NCI-H2196 treated with DMSO at 0.1 percent for 48 hours (cell line): ENCODE results near the gene GRIN2C.

Source experiments
- DNase-seq: peaks from one replicate; lab custom pipeline; 2025; ENCODE audit not compliant: unreplicated experiment; lab: John Stamatoyannopoulos, UW

Gene GRIN2C

GRCh38 chr17:74850310-74850709, 9.4 kb downstream of the GRIN2C start:
- no peak for DNase-seq

DNA sequence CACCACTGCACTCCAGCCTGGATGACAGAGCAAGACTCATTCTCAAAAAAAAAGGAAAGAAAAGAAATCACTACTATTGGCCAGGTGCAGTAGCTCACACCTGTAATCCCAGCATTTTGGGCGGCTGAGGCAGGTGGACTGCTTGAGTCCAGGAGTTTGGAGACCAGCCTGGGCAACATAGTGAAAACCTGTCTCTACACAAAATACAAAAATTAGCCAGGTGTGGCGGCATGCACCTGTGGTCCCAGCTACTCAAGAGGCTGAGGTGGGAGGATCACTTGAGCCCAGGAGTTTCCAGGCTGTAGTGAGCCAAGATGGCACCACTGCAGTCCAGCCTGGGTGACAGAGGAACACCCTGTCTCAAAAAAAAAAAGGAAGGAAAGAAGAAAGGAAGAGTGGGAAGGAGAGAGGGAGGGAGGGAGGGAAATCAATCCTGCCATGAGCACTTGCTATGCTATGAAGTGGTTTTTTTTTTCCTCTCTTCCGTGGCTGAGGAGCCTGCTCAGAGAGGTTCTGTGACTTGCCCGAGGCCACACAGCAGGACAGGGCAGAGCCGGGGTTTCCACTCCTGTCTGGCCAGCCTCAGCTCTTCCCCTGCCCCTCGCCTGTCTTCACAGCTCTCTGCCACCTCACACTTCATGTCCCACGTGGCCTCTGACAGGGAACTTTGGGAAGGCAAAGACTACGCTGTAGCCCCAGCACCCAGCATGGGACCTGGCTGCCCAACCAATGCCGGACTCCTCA, 10.9 kb downstream of the GRIN2C start:
- DNase-seq = no peak

DNA sequence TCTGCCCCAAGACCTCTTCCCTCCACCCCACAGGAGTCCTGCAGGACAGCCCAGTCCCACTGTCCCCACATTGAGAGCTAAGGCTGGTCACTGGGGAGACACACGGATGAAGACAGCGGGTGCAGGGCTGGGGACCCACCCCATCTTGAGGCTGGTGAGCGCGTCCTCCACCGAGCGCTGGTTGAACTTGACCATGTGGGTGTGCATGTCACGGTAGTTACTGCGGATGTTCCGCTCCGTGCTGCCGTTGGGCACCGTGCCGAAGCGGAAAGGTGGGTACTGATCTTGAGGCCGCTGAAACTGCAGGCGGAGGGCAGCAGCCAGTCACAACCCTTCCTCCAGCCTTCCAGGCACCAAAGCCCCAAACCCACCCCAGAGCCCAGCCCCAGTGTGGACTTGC, 13.1 kb downstream of the GRIN2C start:
- DNase-seq = no peak

- DNase-seq = no peak
These were observed 16.4 kb downstream of the GRIN2C start for GRCh38 chr17:74843352-74843627.

DNA sequence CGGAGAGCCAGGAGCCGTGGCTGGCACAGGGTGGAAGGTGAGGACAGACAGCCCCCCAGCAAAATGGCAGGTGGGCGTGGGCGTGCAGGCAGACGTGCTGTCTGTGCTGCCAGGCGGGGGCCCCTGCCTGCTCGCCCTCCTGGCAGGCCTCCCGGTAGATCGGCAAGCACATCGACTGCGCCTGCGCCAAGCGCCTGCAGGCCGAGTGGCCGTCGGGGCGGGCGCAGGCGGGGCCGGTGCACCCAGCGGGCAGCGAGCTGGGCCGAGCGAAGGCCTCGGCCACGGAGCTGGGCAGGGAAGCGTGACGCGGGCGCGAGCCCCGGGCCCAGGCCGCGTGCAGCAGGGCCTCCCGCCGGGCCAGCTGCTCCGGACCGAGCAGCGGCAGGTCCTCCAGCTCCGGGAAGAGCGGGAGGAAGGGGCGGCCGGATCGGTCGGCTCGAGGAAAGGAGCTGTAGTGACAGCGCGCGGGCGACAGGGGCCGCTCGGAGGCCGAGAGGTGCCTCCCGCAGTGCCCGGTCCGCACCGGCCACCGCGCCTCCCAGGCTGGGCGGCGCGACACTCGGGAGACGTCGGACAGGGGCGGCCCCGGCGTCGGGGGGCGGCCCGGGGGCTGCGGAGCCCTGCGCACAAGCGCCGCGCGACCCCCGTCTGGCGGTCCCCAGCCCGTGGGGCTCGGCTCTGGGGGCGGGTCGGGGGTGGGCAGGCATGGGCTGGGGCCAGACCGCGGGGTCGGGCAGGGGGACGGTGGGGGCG, 16.9 kb downstream of the GRIN2C start:
- peak; percentile 77 for DNase-seq

GRCh38 chr17:74842146-74842598, 17.5 kb downstream of the GRIN2C start:
- no peak for DNase-seq

- DNase-seq = no peak
These were observed 18.6 kb downstream of the GRIN2C start for GRCh38 chr17:74840989-74841666.

- no peak for DNase-seq
These were observed 19.5 kb downstream of the GRIN2C start for GRCh38 chr17:74839990-74840852.

GRCh38 chr17:74838274-74838673, 21.4 kb downstream of the GRIN2C start:
- DNase-seq = no peak

GRCh38 chr17:74836691-74837467, 22.8 kb downstream of the GRIN2C start:
- no peak for DNase-seq

GRCh38 chr17:74836191-74836590, 23.5 kb downstream of the GRIN2C start:
- no peak for DNase-seq

DNA sequence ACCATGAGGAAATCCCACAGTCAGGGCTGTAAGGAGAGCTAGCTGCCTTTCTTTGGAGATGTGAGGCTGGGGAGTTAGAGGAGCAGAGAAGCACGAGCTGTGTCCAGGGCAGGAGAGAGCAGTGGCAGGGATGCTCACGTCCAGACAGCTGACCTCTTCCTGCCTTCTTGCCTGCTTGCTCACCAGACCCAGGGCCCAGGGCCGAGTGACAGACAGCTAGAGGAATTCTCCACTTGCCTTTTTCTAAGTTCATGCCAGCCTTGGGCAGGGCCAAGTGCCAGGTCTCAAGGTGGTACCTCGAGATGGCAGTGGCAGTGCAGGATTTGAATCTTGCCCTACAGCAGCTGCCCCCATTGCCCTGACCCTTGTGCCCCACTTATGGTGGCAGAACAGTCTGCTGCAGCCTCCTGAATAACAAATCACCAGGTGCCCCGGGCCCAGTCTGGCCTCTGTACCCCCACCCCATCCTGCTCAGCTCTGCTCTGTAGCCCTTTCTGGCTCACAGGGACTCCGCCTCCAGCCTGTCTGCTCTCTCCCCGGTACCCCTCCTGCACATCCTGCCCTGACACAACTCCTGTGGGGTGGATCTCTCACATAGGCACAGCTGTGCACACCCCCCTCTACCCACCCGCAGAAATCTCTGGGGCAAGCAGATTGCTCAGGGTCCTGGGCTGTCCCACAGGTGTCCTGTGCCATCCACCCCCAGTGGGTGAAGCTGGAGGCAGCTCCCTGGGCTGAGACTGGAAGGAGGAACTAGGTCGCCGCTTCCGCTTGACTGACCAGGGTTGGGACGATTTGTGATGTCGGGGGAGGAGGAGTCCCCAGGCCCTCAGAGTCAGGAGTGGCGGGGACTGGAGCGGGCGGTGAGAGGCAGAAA, 25.9 kb downstream of the GRIN2C start:
- DNase-seq = no peak

GRCh38 chr17:74832421-74832820, 27.3 kb downstream of the GRIN2C start:
- no peak for DNase-seq

GRCh38 chr17:74831444-74832146, 28.1 kb downstream of the GRIN2C start:
- DNase-seq = no peak

GRCh38 chr17:74830861-74831260, 28.8 kb downstream of the GRIN2C start:
- DNase-seq = no peak

GRCh38 chr17:74827800-74828199, 31.9 kb downstream of the GRIN2C start:
- DNase-seq = no peak

GRCh38 chr17:74825952-74826719, 33.5 kb downstream of the GRIN2C start:
- DNase-seq = no peak
